Myocyte (in vitro differentiated cells): ENCODE data around the gene WDR43. TPM values are rescaled to one million over a fixed set of nuclear protein-coding genes. Genes with fewer than 3 reads are reported as not detected.

Experiments
- DNase-seq: peaks from one replicate; pipeline ENCODE4 v3.0.0-alpha.2; 2012; ENCODE audit warnings: low read depth
- polyA plus RNA-seq: library from polyadenylated mRNA; unstranded; fragments of >200 nt; gene quantifications from one replicate; pipeline ENCODE4 v1.2.1, GENCODE V29; 2012; ENCODE audit warnings: missing spikeins
- total RNA-seq: library from RNA; depleted of rRNA; stranded (reverse); fragments of >200 nt; gene quantifications from 2 replicates; pipeline ENCODE4 v1.2.3, GENCODE V29; 2014

WDR43 gene, protein sequence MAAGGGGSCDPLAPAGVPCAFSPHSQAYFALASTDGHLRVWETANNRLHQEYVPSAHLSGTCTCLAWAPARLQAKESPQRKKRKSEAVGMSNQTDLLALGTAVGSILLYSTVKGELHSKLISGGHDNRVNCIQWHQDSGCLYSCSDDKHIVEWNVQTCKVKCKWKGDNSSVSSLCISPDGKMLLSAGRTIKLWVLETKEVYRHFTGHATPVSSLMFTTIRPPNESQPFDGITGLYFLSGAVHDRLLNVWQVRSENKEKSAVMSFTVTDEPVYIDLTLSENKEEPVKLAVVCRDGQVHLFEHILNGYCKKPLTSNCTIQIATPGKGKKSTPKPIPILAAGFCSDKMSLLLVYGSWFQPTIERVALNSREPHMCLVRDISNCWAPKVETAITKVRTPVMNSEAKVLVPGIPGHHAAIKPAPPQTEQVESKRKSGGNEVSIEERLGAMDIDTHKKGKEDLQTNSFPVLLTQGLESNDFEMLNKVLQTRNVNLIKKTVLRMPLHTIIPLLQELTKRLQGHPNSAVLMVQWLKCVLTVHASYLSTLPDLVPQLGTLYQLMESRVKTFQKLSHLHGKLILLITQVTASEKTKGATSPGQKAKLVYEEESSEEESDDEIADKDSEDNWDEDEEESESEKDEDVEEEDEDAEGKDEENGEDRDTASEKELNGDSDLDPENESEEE
- total RNA-seq = 45.1 and 53.1 TPM in 2 replicates
- polyA plus RNA-seq = 16.0 TPM

DNA sequence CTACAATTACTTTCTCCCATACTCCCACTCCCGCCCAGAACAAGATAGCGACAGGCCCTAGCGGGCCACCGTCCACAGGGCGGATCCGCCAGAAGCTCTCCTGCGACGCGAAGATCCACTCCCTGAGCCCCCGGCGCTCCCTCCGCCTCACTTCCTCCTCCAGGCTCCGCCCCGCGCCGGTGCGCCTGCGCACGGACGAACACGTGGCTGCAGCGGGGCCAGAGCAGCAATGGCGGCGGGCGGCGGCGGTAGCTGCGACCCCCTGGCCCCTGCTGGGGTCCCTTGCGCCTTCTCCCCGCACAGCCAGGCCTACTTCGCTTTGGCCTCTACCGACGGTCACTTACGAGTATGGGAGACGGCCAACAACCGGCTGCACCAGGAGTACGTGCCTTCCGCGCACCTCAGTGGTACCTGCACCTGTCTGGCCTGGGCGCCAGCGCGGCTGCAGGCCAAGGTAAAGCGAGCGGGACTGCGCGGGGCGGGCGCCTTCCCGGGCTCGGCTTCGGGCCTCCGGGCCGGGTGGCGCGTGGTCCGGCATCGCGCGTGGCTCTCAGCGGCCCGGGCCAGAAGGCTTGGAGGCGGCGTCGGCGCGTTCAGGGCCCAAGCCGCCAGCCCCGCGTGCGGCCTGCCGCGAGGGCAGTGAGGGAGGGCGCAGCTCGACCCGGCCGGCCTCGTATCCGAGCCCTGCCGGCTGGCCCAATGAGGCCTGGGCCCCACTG, at the start of gene WDR43:
WDR43 (plus strand) TSS at position 198 of the 719 bp plus-strand sequence; CDS start at position 230, 32 bp downstream.
- peak; percentile 98 for DNase-seq

DNA sequence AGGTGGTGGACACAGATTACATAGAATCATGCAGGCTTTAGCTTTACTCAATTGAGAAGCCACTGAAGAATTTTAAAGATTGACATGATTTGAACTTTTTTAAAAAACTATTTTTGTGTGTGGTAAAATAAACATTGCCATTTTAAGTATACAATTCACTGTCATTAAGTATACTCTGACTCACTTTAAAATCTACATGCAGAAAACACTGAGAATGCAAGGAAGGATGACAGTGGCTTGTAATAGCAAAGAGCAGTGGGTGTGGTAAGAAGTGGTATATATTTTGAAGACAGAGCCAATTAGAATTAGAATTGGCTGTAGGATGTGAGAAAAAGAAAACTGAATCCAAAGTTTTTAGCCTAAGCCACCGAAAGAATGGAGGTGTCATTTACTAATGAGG, 39.3 kb upstream of the WDR43 start:
- DNase-seq = no peak

DNA sequence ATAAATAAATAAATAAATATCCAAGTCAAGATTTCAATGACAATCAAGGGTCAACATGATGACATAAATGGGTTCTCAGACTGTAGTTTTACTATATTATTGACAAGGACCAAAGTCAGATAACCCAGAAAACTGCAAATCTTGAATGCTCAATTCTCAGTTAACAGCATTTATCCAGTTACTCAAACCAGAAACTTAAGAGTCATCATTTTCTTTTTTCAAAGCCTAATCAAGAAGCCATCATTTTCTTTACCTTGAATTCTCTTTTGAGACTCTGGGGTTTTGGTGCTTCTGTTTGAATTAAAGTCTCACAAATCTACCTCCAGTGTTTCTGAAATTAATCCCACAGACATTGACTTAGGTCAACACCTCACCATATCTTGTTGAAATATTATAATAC, 38.5 kb upstream of the WDR43 start:
- no peak for DNase-seq

DNA sequence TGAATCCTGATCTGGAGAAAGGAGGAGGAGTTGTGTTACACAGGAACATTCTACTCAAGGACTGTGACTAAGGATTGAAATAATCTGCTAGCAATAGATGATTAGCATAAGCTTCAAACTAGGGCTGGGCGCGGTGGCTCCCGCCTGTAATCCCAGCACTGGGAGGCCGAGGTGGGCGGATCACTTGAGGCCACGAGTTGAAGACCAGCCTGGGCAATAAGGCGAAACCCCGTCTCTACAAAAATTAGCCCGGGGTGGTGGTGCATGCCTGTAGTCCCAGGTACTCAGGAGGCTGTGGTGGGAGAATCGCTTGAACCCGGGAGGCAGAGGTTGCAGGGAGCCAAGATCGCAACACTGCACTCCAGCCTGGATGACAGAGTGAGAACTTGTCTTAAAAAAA, 25.9 kb upstream of the WDR43 start:
- DNase-seq = no peak

DNA sequence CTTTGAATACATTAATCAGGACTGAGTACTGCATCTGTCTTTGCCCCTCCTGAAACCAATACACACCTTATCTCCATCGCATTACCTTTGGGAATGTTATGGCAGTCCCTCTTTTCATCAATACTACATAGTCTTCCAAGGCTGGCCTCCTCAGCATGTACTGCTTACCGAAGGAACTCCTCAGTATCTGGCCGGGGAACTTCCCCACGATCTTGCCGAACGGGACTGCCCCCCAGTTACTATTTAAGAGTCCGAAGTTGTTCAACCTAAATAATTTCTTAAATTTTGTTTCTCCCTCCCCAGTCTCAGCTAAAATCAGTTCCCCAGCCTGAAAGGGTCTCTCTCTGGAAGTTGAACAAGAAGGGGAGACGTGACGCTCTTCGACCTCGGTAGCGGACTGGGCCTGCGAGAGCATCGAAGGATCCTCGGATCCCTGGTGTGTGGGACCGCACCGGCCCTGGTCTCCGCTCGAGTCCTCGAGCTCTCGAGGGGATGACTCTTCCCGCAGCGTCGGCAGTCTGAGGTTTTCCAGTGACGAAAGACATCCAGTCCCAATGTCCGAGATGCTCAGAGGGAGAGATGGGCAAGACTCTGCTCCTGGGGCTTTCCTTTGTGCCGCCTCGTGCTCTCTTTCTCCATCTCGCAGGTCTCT, 24.8 kb upstream of the WDR43 start:
- no peak for DNase-seq

DNA sequence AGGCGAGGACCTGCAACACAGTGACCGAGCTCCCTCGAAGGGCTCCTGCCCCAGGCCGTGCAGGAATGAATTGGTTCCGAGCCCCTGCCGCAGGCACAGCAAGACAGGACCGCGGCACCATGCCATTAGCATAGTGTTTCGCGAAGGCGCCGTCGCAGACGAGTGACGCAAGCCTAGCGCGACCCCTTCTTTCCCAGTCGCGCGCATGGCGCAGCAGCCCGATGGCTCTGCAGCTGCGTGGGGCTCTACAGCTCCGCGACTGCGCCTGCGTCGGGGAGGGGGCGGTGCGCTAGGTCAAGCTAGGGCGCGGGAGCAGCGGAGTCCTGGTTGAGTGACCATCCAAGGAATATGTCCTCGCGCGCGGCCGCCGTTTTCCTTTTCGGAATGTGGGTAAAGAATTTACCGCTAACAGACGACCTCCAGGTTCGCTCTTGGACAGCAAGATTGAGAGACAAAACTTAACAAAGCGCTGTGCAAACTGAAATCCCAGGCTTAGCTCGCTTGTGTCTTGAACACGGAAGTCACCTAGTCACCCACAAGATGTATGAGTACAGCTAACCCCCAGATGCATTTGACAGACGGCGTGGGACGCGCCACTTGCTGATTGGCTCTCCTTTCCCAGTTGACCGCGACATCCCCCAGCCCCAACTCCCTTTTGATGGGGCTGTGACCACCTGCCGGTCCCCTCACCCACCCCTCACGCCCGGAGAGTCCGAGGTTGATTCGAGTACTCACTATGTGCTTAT, 24.1 kb upstream of the WDR43 start, which contains the start of gene TRMT61B:
TRMT61B (minus strand) TSS at position 164 of the 746 bp plus-strand sequence; CDS start at position 132, 32 bp downstream.
- DNase-seq = peak; percentile 96

DNA sequence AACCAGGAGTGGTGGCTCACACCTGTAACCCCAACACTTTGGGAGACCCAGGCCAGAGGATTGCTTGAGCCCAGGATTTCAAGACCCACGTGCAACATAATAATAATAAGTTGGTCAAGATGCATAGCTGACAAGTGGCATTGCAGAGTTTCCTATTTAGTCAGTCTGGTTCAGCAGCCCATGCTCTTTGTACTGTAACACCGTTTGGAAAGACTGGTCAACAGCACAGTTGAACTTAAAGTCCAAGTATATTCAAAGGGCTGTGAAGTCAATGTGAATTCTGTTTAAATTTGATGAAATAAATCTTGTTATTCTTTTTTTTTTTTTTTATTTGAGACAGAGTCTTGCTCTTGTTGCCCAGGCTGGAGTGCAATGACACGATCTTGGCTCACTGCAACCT, 22.8 kb upstream of the WDR43 start:
- DNase-seq = no peak

DNA sequence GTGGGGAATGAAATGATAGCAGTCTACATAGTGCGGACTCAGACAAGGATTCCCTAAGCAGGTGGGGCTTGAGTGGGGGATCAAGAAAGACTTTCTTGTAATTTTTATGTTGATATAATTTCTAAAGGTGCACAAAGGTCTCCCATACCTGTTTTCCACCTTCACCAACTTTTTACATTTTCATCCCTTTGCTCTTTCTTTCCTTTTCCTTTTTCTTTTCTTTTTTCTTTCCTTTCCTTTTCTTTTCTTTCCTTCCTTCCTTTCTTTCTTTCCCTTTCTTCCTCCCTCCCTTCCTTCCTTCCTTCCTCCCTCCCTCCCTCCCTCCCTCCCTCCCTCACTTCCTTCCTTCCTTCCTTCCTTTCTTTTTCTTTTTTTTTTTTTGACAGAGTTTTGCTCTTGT, 14.3 kb upstream of the WDR43 start:
- no peak for DNase-seq

DNA sequence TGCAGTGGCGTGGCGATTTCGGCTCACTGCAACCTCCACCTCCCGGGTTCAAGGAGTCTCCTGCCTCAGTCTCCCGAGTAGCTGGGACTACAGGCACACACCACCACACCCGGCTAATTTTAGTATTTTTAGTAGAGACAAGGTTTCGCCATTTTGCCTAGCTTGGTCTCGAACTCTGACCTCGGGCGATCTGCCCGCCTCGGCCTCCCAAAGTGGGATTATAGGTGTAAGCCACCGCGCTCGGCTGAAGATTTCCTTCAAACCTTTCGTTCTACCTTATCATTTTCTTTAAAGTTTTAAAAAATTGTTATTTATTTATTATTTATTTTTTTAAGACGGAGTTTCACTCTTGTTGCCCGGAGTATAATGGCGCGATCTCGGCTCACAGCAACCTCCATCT, 979 bp upstream of the WDR43 start:
- no peak for DNase-seq

DNA sequence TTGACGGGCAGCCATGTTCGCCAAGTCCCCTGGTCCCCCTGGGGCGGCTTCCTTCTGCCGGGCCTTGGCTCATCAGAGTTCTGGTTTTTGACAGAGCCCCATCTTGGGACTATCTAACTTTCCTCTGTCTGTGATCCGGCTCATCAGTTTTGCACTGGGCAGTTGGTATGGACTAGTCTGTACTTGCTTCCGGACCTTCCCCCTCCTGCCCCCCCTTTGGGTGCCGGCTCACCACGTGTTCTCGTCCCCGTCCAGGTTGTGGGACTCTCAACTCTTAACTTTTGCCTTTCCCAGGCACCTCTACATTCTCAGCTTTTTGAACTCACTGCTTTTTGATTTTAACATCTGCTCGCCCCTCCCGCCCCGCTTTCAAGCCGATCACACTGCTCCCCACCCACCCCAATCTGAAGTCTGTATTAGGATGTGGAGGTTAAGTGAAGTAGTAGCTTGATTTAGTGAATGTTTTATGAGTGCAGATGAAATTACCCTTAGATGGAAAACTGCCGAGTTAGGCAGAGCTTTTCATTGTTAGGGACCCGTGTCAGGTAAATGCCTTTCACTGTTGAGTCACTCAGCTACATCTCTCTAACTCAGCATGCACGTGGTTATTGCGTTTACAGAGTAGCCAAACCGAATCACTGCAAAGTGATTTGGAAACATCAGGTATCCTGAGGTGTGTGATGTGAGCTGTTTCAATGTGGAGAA, 874 bp downstream of the WDR43 start:
- peak; percentile 40 for DNase-seq

DNA sequence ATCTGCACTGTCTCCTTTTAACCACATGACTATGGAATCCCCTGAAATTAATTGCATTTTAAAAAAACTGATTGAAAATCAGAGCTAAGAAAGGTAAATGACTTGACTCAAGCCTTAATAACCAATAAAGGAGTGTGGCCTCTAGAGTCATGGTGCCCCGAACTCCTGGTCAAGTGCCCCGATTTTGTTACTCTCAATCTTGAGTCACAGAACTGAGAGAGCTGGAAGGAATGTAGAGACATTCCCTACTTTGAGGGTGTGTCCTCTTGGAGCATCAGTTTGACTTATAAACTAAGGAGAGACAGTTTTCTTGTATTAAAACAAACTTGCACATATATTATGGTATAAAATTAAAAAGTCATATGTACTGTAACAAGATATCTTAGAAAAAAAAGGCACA, 2.4 kb downstream of the WDR43 start:
- peak; percentile 43 for DNase-seq

DNA sequence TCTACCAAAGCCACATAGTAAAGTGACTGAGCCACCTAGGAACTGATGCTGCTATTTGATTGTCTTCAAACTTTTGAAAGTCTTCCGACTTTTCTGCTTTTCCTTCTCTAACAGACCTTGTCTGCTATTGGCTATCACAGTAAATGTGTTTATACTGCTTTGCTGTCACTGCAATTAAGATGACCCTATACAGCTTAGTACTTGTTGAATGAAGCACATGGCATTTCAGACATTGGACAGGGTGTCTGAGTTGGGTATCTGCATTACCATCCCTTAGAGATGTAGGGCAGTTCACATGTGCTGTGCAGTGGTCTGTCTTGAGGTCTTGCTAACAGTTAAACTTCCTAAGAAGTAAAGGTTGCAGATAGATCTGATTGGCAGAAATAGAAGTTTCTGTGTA, 3.6 kb downstream of the WDR43 start:
- no peak for DNase-seq

DNA sequence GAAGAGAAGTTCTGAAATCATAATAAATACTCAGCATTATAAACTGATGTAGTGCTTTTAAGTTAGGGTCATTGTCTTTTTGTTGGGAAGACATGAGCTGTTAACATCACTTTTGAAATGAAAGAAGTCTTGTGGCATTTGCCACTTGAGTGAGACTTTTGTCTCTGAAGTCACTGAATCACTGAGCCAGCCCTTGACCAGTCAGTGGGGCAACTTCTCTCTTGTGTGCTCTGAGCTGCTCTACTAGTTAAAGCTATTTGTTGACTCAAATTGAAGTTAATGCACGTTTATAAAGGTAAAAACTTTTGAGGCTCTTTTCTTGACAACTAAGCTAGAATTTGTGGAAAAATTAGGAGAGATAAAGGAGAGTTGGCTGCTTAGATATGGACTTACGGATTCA, 6.7 kb downstream of the WDR43 start:
- DNase-seq = no peak

DNA sequence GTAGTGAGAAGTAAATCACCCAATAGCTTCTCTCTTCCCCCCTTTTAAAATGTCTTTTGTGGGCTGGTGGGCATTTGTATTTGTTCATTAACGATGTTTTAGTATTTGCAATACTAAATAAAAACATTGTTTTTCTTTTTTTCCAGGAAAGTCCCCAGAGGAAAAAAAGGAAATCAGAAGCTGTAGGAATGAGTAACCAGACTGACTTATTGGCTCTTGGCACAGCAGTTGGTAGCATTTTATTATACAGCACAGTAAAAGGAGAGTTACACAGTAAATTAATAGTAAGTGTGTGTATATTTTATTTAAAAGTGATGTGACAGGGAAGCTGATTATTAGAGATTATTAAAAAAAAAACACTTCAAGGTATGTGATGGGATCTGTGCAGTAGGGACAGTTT, 7.4 kb downstream of the WDR43 start:
- no peak for DNase-seq

DNA sequence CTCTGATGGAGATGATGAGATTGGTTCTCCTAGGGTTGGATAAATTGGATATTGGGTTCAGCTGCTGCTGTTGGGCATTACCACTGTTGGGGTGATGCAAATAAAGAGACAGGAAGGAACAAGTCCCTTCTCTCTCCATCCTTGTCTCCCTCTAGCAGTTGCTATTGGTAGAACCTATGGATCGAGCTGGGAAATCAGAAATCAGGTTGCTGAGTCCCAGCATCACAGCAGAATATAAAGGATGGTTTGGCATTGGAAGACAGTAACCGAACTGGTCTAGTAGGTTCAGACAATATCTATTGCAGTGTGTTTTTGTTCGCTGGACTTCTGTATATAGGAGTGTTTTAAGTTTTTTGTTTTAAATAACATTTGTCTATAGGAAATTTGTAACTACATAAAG, 8.1 kb downstream of the WDR43 start:
- DNase-seq = no peak

DNA sequence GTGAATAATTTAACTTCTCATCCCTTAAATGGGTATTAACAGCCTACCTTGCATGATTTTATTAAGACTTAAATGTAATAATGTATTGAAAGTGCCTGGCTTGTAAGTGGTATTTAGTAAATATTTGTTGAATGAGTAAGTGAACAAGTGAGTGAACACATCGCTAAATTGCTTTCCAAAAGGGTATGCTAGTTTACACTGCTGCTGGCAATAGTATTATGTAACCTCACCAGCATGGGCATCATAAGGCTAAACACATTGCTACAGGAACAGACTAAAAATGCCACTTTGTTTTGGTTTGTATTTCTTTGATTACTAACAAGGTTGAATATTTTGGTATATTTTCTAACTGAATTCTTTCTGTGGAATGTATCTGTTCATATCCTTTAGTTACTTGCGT, 9.8 kb downstream of the WDR43 start:
- peak; percentile 22 for DNase-seq

DNA sequence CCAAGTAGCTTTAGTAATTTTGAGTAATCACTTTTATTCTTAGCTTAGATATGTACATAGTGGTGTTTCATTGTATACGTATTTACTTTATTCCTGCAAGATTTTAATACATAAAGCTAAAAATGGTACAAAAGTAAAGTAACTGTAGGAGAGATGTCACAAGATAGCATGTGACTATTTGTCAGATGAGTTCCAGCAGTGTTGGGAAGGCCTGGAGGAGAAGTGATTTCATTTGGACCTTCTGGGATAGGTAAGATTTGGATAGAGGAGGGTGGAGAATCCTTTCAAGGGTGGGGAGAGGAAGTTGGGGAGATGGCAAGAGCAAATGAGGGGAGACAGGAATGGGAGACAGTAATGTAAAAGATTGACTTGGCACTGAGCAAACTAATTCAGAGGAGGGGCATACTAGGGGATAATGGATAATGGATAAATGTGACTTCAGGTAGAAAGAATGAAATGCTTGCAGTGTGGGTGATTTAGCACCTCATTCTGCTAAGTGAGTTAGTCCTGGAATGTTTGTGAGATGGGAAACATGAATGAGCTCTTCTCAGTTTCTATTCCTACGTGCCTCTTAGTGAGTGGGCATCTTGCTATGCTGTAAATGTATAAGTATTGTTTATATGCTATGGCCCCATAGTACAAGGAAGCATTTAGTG, 10.5 kb downstream of the WDR43 start:
- DNase-seq = no peak

DNA sequence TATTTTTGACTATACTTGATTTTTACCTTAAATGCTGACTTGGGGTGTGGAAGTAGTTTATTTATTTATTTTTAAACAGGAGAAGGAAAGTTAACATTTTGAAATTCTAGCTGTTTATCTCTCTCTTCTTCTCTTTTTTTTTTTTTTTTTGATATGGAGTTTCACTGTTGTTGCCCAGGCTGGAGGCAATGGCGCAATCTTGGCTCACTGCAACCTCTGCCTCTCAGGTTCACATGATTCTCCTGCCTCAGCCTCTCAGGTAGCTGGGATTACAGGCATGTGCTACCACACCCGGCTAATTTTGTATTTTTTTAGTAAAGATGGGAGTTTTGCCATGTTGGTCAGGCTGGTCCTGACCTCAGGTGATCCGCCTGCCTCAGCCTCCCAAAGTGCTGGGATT, 11.1 kb downstream of the WDR43 start:
- no peak for DNase-seq

DNA sequence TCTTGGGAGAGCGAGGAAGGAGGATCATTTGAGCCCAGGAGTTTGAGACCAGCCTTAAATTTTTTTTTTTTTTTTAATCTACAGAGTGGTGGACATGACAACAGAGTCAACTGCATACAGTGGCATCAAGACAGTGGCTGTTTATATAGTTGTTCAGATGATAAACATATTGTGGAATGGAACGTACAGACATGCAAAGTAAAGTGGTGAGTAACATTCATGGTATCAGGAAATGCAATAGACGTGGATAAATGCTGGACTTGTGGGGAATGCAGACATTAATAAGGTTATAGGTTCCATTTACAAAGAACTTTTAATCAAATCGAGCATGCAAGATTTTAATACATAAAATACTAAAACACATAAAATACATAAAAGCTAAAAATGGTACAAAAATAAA, 11.9 kb downstream of the WDR43 start:
- DNase-seq = no peak

DNA sequence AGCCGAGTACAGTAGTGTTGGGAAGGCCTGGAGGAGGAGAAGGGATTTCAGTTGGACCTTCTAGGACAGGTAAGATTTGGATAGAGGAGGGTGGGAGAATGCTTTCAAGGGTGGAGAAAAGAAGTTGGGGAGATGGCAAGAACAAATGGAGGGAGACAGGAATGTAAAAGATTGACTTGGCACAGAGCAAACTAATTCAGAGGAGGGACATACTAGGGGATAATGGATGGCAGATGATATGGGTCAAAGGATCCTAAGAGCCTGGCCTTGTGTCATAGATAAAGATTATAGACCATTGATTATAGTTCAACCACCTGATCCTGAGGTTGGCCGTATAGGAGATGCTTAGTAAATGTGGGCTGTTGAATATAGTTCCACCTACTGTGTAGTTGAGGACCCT, 12.4 kb downstream of the WDR43 start:
- no peak for DNase-seq
